Ishikawa (cell line): Measurements from ENCODE around the gene PACSIN3.
A peak's percentile ranks its signal among the peaks of the same experiment; 100 is the strongest.

Experiments
- CEBPB ChIP-seq: IDR thresholded peaks from 2 replicates; pipeline ENCODE4 v1.6.1; 2012
- CREB1 ChIP-seq: IDR thresholded peaks from 2 replicates; pipeline ENCODE4 v1.6.1; 2012; ENCODE audit warnings: low read depth
- EGR1 ChIP-seq: IDR thresholded peaks from 2 replicates; pipeline ENCODE4 v1.6.1; 2012
- EP300 ChIP-seq: IDR thresholded peaks from 2 replicates; pipeline ENCODE4 v1.6.1; 2012; ENCODE audit warnings: borderline replicate concordance
- FOXM1 ChIP-seq: IDR thresholded peaks from 2 replicates; pipeline ENCODE4 v1.6.1; 2012; ENCODE audit warnings: low read depth, borderline replicate concordance
- MAX ChIP-seq: IDR thresholded peaks from 2 replicates; pipeline ENCODE4 v1.6.1; 2012
- NFIC ChIP-seq: IDR thresholded peaks from 2 replicates; pipeline ENCODE4 v1.6.1; 2012
- RAD21 ChIP-seq: IDR thresholded peaks from 2 replicates; pipeline ENCODE4 v1.6.1; 2012; ENCODE audit warnings: low read depth
- REST ChIP-seq: IDR thresholded peaks from 2 replicates; pipeline ENCODE4 v1.6.1; 2012; ENCODE audit warnings: low read depth, mild to moderate bottlenecking
- TAF1 ChIP-seq: IDR thresholded peaks from 2 replicates; pipeline ENCODE4 v1.6.1; 2012; ENCODE audit warnings: low read depth, mild to moderate bottlenecking
- TCF12 ChIP-seq: IDR thresholded peaks from 2 replicates; pipeline ENCODE4 v1.6.1; 2012; ENCODE audit warnings: low read depth
- TEAD4 ChIP-seq: IDR thresholded peaks from 2 replicates; pipeline ENCODE4 v1.6.1; 2012
- USF1 ChIP-seq: IDR thresholded peaks from 2 replicates; pipeline ENCODE4 v1.6.1; 2012
- YY1 ChIP-seq: IDR thresholded peaks from 2 replicates; pipeline ENCODE4 v1.6.1; 2012; ENCODE audit warnings: low read depth
- ZBTB7A ChIP-seq: IDR thresholded peaks from 2 replicates; pipeline ENCODE4 v1.6.1; 2012; ENCODE audit warnings: low read depth

PACSIN3 gene

GRCh38 chr11:47216121-47216798 is 30.0 kb upstream of the PACSIN3 start:
- peak; percentile 87 for TF ChIP-seq NFIC
- TF ChIP-seq ZBTB7A, result 0 out of 2 replicates have a peak, but pooled peaks have one; percentile 40
- no peak for TF ChIP-seq REST
- no peak for TF ChIP-seq RAD21
- peak; percentile 45; the same call in 1 of the 2 replicates for TF ChIP-seq MAX
- TF ChIP-seq TCF12, result peak; percentile 39; the same call in 1 of the 2 replicates
- no peak for TF ChIP-seq TAF1
- TF ChIP-seq CREB1, result no peak
- no peak for TF ChIP-seq USF1
- peak; percentile 78 for TF ChIP-seq TEAD4
- no peak for TF ChIP-seq EGR1
- no peak for TF ChIP-seq YY1
- TF ChIP-seq CEBPB, result no peak
- peak; percentile 48; the same call in 1 of the 2 replicates for TF ChIP-seq EP300
- TF ChIP-seq FOXM1, result no peak

GRCh38 chr11:47215366-47215910 is 29.2 kb upstream of the PACSIN3 start:
- TF ChIP-seq TEAD4 (no peak), RAD21 (no peak), NFIC (no peak), EP300 (no peak), YY1 (no peak), USF1 (no peak), EGR1 (no peak), FOXM1 (no peak), TCF12 (no peak), REST (no peak), TAF1 (no peak), ZBTB7A (no peak), MAX (no peak), CREB1 (no peak)

GRCh38 chr11:47213950-47214565 is 27.8 kb upstream of the PACSIN3 start:
- TF ChIP-seq REST (no peak), YY1 (no peak; the same call in 1 of the 2 replicates), CEBPB (no peak), MAX (peak; percentile 74; the same call in 1 of the 2 replicates), RAD21 (no peak), TAF1 (no peak), TEAD4 (no peak), FOXM1 (no peak), ZBTB7A (0 out of 2 replicates have a peak, but pooled peaks have one; percentile 13), TCF12 (peak; percentile 9; the same call in 1 of the 2 replicates), EP300 (no peak), USF1 (no peak), NFIC (peak; percentile 63; the same call in 1 of the 2 replicates), CREB1 (0 out of 2 replicates have a peak, but pooled peaks have one; percentile 27), EGR1 (no peak)
